Fibroblast of skin of left quadriceps (primary cell): ENCODE measurements around the gene BIN2.
A peak's percentile ranks its signal among the peaks of the same experiment; 100 is the strongest.
"Not testable (repeated sequence)": the region's sequence is repeated elsewhere in the genome, so short reads cannot be mapped to it uniquely, and the experiment has no call there.

Source experiments
- DNase-seq, 2 experiments: peaks; one replicate each; pipeline ENCODE4 v3.0.0-alpha.2; 2013; ENCODE audit warnings: low read depth in 2 of 2

BIN2 gene

GRCh38 chr12:51345681-51346080 lies 21.7 kb upstream of the BIN2 start:
- no peak for DNase-seq

GRCh38 chr12:51343201-51343600 lies 19.2 kb upstream of the BIN2 start:
- DNase-seq = no peak

DNA sequence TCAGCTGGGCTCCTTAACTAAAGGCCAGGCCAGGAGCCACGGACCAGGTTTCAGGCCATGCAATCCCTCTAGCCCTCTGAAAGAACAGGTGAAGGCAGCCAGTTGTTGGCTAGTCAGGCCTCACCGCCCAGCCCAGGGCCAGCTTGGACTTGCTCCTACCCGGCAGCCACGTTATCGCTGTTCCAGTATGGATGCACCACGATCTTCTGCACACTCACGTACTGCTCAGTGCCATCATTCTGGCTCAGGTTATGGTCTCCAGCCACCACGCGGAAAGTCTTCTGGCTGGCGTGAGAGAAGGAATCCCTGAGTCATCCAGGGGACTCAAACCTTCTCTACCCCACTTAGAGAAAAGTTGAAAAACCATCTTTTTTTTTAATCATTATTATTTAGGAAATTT lies 18.4 kb upstream of the BIN2 start:
- DNase-seq = no peak

- DNase-seq = peak; percentile 39 to 43
Observed at GRCh38 chr12:51341251-51342007, 17.5 kb upstream of the BIN2 start.

GRCh38 chr12:51339750-51340149 lies 15.8 kb upstream of the BIN2 start:
- DNase-seq = no peak

DNA sequence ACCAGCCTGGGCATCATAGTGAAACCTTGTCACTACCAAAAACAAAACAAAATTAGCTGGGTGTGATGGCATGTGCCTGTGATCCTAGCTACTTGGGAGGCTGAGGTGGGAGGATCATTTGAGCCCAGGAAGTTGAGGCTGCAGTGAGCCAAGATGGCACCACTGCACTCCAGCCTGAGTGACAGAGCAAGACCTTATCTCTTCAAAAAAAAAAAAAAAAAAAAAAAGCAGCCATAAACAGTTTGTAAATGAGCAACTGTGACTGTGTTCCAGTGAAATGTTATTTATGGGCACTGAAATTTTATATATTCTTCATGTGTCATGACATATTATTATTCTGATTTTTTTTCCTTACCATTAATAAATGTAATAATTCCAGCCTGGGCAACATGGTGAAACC lies 13.4 kb upstream of the BIN2 start:
- DNase-seq = not testable (repeated sequence)

DNA sequence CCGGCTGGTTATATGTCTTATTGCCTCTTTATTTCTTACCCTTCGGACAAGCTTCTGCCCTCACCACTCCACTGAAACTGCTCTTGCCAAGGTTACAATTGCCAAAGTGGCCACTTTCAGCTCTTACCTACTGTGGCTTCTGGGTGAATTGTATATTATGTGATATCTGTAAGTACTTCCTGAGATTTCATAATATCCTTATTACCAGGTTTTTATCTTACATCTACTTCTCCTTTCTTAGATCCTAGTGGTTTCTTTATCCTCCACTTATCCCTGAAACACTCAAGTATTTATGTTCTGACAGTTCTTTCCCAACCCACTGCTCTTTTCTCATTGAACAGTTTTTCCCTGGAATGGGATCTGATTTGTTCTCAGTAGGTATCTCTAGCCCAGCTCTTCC lies 12.0 kb upstream of the BIN2 start:
- no peak for DNase-seq

- DNase-seq = no peak
Observed at GRCh38 chr12:51334764-51335163, 10.8 kb upstream of the BIN2 start.

- DNase-seq = no peak
Observed at GRCh38 chr12:51333536-51333935, 9.6 kb upstream of the BIN2 start.

DNA sequence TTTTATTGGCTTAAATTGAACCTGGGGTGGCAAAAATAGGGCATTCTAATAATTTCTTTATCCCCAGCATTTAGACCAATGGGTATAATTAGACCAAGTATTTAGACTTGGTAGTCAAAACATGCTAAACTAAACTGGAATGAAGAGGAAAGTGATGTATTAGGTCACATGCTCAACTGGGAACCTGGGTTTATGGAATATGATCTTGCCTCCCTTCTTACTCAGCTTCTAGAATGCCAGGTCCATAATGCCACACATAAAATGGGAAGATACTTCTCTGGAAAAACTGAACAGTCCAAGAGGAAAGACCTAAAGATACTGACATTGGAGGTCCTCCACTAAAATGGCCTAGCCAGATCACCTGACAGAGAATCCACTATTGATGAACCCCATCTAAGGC lies 6.2 kb upstream of the BIN2 start:
- no peak for DNase-seq

GRCh38 chr12:51329742-51330141 lies 5.8 kb upstream of the BIN2 start:
- no peak for DNase-seq

DNA sequence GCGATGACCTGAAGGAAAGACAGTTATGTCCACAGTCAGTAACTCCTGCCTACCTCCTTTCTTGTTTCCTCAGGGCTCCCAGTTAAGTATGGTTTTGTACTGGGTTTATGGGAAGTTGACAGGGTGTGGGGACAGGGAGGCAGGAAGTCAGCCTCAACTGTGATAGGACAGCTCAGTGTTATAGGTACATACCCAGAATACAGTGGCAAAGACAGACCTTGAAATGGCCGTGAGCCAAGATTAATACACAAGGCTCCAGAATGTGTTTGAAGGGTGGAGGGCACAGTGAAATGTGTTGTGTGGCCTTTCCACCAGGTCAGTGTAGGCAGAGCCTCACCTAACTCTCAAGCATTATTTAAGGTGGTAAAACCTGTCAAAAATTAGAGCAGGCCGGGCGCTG lies 4.6 kb upstream of the BIN2 start:
- DNase-seq = no peak

DNA sequence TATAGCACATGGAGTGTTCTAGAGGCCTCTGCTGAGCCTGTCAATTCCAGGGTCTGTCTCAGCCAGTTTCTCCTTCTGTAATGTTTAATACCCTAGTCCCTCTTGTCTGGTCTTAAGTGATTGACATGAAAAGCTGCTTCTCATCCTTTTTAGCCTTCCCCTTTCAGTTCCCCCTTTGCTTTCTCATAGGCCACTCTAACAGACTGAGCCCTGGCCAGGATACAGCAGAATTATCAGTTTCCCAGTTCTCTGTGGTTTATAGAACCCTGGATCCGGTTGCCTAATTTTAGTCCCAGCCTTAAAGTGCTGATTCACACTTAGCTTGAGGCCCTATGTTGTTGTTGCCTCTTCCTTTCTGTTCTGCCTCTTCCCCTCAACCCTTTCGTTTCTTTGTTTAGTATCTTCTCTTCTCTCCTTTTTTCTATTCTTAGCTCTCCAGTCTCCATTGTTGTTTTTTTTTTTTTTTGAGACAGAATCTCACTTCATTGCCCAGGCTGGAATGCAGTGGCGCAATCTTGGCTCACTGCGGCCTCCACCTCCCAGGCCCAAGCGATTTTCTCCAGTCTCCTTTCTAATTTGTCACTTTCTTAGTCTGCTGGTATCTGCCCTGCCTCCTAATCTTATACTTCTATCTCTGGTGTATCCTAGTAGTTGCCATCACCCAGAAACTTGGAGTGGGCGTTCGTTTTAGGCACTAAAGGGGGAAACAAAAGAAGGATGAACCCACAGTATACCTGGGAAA lies 2.9 kb upstream of the BIN2 start:
- peak; percentile 37 to 43 for DNase-seq

DNA sequence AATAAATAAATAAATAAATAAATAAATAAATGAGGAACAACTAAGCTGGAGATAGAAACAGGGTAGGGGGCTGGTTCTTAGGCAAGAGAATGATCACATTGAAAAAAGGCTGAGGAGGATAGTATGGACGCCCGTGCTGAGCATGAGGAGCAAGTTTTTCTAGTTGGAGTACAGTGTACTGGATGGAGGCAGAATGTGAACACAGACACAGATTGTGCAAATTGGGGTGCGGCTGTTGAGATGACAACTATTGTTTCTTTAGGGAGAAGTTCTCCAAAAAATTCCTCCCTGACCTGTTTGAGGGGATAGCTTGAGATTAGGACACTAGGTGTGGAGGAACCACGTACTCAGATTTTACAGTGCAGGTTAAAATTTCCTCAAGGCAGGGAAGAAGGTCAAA lies 979 bp upstream of the BIN2 start:
- no peak for DNase-seq

DNA sequence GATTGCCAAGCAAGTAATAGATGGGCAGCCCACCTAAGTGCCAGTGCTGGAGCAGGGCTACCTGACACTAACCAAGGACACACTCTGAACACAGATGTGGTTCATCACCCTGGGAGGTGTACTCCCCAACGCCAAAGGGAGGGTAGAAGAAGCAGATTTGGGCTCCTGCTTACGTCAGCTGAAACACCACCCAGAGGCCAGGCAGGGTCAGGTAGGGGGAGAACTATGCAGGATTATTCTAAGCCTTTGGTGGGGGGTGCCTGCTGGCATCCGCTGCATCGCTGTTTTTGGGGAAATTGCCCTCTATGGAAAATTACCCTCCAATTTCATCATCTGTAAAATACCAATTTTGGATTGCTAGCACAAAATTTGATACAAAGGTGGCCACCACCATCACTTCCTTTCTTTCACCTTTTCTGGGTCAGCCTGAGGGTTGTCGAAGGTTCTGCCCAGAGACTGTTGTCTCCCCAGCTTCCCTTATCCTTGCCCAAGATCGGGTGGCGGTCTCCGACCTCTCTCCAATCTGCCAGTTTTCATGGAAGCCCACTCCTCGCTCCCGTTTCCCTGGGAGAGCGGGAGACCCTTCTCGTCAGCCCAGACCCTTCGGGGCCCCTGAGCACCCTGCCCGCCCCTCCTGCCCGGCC lies 535 bp downstream of the BIN2 start:
- no peak for DNase-seq

DNA sequence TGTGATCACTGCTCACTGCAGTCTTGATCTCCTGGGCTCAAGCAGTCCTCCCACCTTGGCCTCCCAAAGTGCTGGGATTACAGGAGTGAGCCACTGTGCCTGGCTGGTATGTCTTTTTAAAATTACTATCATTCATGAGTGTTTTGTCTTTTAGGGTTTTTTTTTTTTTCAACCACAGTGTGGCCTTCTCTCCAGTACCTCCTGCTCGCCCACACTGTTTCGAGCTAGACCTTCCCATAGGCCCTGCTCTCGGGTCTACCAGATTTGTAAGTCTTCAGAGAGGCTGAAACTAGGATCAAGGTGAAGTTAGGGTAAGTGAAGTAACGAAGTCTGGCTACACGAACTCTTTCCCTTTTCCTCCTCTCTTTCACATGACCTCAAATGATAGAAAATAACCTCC lies 1.5 kb downstream of the BIN2 start:
- no peak for DNase-seq

- no peak for DNase-seq
Observed at GRCh38 chr12:51321882-51322281, 2.1 kb downstream of the BIN2 start.

DNA sequence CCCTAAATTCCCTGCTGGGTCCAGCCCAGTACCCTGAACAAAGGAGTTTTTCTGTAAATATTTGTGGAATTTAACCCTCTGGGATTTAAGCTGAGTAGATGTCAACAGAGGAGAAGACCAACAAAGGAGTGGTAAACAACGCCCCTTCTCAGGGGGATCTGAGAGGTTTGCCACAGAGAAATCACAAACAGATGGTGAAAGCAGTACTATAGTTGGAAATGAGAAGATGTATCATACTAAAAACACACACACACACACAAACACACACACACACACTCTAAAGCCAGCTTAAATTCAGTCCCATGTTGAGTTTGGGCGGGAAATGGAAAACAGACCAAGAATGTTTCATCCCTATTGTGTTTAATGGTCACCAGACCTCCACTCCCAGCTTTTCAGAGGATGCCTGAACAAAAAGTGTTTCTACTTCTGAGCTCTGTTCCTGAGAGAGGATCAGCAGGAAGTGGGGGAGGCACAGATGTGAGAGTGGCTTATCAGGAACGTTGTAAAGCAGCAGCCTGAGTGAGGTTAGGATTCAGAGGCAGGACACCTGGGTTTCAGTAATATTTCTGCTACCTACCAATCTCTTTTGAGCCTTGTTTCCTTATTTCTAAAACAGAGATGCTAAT lies 3.2 kb downstream of the BIN2 start:
- peak; percentile 62 to 73 for DNase-seq

GRCh38 chr12:51320311-51320694 lies 3.7 kb downstream of the BIN2 start:
- no peak for DNase-seq

DNA sequence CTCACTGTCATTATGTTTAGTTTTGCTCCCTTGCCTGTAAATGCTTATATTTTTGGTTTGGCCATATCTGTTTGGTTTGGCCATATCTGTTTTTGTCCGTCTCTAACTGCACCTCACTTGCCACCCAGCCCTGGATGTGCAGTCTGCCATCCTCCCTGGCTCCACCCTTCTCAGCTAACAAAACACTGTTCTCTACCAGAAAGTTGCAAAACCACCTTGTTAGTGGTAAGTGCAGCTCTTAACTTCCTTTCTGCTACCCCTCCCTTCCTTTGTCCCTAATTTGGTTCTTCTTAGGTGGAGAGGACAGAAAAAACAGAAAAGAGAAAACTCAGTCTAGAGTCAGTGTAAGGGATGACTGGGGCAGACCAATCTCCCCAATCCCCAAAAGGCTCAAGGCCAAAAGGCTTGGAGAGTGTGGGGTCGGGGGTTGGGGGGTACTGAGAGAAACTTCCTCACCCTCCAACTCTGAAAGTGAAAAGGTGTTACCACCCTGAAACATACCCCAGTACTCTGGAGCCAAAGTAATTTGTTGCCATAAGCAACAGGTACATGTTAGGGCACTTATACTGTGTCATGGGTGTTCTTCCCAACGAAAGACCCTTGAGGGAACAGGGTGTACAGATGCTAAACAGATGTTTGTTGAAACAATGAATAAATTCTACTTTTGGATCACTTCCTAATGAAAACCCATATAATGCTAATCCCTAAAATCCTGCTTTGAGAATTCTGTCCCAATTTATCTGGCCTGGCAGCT lies 5.0 kb downstream of the BIN2 start:
- DNase-seq = no peak

GRCh38 chr12:51318057-51318806 lies 5.7 kb downstream of the BIN2 start:
- not testable (repeated sequence) for DNase-seq
